ENCODE data around the gene RAB11FIP3.

RAB11FIP3 gene

DNA sequence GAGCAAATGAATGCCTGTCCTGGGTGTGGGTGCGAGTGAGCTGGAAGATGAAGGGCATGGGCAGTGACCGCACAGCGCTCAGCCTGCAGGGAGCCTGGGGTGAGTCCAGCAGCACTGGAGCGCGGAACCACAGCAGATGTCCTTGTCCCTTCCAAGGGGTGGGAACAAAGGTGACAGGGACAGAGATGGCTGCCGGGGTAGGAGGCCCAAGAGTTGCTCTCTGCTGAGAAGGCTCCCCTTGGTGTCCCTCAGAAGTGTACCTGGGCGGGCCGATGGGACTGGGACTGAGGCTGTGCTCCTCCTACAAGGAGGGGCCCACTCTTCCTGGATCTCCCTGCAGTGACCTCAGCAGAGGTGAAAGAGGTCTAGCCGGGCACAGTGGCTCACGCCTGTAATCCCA lies 36.1 kb upstream of the RAB11FIP3 start:
- in situ Hi-C loops (cut with HindIII; ENCODE audit: low sequenced_read_pairs), result no loop called here

DNA sequence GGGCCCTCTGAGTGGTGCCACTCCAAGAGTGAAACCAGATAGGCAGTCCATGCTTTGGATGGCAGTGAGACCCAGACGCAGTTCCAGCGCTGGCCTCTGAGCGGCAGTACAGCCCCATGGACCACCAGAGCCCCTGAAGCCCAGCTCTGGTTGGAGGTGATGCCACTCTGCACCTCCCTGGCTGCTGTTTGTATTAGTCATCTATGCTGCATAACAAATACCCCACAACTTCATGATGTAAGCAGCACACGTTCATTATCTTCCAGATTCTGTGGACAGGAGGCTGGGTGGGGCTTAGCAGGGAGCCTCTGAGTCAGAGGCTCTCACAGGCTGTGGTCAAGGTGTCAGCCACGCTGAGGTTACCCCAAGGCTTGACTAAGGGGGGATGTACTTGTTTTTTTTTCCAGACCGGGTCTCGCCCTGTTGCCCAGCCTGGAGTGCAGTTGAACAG lies 33.5 kb upstream of the RAB11FIP3 start:
- in situ Hi-C loops (cut with HindIII; ENCODE audit: low sequenced_read_pairs), result no loop called here

DNA sequence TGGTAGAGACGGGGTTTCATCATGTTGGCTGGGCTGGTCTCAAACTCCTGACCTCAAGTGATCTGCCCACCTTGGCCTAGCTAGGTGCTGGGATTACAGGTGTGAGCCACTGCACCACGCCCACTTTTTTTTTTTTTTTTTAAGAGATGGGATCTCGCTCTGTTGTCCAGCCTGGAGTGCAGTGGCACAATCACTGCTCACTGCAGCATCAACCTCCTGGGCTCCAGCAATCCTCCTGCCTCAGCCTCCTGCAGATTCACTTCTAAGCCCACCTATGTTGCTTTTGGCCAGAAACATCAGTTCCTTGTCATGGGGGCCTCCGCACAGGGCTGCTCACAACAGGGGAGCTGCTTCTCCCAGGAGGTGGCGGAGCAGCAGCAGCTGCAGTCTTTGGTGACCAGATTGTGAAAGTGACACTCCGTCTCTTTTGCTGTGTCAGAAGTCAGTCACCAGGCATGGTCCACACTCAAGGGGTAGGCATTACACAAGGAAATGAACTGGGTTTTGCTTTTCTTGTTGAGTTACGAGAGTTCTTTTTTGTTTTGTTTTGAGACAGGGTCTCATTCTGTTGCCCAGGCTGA lies 32.9 kb upstream of the RAB11FIP3 start:
- in situ Hi-C loops (cut with HindIII; ENCODE audit: low sequenced_read_pairs), result no loop called here

DNA sequence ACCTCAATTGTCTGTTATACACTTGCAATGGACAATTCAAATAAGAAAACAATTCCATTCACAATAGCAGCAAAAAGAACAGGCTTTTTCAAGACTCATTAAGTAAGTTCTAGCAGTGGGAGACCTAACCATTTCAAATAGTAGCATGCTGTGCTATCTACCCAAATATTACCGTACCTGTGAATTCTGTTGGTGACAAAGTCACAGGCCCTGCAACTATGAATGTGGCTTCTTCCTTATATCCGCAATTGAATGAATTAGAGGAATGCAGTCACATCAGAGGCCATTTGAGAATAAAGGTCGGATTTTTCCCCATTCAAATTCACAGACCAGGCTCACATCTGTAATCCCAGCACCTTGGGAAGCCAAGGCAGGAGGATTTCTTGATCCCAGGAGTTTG lies 29.2 kb upstream of the RAB11FIP3 start:
- in situ Hi-C loops (cut with HindIII; ENCODE audit: low sequenced_read_pairs), result no loop called here

DNA sequence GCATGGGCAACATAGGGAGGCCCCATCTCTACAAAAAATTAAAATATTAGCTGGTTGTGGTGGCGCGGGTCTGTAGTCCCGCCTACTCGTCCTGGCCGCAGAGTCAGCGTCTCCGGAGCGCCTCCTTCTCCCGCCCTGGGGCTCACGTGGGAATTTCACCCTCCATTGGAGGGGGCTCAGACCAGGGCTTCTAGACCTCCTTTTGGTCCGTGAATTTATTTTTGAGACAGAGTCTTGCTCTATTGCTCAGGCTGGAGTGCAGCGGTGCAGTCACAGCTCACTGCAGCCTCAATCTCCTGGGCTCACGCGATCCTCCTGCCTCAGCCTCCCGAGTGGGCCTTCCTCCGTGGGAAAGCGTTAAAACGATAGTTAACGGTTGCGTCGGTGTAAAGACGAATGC lies 28.8 kb upstream of the RAB11FIP3 start:
- in situ Hi-C loops (cut with HindIII; ENCODE audit: low sequenced_read_pairs), result no loop called here

DNA sequence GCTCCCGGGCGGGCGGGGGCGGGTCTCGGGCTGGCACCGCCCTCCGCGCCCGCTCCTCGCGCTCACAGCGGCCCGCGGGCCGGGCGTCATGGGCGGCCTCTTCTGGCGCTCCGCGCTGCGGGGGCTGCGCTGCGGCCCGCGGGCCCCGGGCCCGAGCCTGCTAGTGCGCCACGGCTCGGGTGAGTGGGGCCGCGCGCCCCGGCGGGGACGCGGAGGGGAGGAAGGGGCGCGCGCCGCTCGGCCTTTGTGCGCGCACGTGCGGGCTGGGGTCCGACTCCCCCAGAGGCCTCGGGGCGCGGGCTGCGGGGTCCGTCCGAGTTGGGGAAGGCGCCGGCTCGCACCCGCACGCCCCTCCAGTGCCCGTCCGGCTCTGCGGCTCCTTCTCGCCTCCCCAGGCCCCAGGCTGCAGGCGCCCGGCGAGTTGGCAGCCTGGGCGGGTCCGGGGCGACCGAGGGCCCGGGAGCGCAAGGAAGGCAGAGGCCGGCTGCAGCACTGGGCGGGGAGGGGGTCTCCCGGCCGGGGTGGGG lies 28.3 kb upstream of the RAB11FIP3 start, which contains the start of gene NME4:
NME4 (plus strand) TSS at position 65 of the 527 bp plus-strand sequence; CDS start at position 89, 24 bp downstream.
- in situ Hi-C loops (cut with HindIII; ENCODE audit: low sequenced_read_pairs), result no loop called here

DNA sequence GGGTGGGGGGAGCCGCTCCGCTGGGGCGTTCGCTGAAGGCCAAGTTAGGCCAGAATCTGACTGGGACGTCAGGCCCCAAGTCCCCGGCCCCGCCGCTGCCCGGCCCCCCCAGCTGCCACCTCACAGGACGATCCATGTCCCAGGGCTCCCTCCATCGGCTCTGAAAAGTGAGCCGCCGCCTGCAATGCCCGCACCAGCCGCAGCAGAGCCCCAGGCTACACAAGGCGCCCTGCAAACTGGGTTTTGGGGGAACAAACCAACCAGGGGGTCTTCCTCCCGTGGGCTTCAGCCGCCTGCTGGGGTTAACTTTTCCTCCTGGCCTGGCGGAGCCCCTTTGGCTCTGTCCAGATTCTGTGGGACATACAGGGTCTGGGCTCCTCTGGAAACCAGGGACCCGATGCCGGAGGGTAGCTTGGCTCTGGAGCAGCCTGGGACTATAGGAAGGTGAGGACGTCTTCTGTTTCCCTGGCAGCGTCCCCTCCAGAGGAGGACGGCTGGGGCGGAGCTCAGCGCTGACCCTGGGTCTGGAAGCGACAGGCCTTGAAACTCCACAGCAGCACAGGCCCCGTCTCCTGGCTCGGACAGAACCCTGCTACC lies 27.6 kb upstream of the RAB11FIP3 start:
- in situ Hi-C loops (cut with HindIII; ENCODE audit: low sequenced_read_pairs), result no loop called here

DNA sequence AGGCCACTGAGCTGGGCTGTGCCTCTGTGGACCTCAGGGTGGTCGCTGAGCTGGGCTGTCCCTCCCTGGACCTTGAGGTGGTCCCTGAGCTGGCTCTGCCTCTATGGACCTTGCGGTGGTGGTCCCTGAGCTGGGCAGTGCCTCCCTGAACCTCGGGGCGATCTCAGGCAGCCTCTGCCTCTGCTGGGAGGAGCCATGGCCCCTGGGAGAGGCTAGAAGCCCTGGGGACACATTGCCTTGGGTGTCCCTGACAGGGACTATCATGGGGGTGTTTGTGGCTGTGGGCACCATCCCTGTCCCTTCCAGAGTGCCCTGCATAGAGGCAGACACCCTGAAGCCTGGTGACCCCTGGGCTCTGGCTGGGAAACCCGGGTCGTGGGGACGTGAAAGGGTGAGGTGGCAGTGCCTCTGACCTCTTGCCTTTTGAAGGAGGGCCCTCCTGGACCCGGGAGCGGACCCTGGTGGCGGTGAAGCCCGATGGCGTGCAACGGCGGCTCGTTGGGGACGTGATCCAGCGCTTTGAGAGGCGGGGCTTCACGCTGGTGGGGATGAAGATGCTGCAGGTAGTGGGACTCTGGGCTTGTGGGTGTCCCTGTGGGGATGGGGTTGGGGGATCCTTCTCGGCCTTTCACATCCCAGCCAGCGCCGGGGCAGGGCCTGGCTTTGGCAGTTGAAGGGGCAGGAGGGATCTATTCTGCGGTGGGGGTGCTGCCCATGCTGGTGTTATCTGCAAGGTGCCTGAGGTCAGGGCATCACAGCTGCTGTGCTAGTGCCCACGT lies 26.7 kb upstream of the RAB11FIP3 start:
- in situ Hi-C loops (cut with HindIII; ENCODE audit: low sequenced_read_pairs), result no loop called here

DNA sequence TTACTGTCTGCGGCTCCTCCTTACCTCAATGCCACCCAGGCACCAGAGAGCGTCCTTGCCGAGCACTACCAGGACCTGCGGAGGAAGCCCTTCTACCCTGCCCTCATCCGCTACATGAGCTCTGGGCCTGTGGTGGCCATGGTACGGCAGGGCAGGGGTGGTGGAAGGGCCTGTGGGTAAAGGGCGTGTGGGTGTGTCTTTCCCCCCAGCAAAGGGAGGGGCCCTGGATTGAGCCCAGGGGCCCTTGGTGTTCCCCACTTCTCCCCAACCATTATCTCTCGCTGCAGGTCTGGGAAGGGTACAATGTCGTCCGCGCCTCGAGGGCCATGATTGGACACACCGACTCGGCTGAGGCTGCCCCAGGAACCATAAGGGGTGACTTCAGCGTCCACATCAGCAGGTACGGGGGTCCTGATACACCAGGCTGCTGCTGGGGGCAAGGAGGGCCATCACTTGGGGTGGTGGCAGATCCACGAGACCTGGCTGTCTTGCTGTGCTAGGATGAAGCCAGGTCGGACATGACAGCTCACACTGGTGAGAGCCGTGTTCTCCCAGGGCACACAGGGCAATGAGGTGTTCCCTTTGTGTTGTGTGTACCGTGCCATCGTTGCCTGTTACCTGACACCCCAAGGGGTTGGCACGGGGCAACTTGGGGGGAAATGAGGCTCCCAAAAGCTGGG lies 26.0 kb upstream of the RAB11FIP3 start:
- in situ Hi-C loops (cut with HindIII; ENCODE audit: low sequenced_read_pairs), result no loop called here

DNA sequence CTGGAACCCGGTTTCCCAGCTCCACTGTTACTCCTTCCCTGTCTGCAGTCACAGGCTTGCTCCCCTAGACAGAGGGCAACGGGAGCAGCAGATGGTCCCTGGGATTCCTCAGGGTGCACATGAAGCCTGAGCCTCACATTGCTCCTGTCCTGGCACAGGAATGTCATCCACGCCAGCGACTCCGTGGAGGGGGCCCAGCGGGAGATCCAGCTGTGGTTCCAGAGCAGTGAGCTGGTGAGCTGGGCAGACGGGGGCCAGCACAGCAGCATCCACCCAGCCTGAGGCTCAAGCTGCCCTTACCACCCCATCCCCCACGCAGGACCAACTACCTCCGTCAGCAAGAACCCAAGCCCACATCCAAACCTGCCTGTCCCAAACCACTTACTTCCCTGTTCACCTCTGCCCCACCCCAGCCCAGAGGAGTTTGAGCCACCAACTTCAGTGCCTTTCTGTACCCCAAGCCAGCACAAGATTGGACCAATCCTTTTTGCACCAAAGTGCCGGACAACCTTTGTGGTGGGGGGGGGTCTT lies 25.3 kb upstream of the RAB11FIP3 start:
- in situ Hi-C loops (cut with HindIII; ENCODE audit: low sequenced_read_pairs), result no loop called here

DNA sequence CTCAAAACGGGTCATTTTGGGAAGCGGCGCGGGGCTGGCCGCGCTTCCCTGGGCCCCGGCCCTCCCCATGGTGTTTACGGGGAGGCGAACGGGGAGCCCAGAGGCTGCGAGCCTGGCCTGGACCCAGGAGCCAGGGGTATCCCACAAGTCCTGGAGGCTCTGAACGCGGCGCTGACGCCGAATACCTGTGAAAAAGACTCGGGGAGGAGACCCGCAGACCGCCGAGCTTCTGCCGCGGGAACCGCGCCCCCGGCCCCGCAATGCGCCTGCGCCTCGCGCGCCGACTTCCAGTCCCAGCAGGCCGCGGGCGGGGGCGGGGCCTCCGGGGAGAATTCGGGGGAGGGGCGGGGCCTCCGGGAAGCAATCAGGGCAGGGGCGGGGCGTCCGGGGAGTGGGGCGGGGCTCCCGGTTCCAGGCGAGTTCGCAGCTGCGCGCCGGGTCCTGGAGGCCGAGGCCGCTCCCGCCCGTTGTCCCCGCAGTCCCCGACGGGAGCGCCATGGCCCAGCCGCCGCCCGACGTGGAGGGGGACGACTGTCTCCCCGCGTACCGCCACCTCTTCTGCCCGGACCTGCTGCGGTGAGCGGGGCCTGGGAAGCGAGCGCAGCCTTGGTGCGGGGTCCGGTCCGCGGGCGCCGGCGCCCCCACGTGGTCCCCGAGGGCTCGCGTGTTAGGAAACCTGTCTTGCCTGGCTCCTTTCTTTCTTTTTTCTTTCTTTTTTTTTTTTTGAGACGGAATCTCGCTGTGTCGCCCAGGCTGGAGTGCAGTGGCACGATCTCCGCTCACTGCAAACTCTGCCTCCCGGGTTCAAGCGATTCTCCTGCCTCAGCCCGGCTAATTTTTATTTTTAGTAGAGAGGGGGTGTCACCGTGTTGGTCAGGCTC lies 23.7 kb upstream of the RAB11FIP3 start, which contains the start of gene DECR2:
DECR2 (plus strand) TSS at position 418 of the 881 bp plus-strand sequence; CDS start at position 497, 79 bp downstream.
- in situ Hi-C loops (cut with HindIII; ENCODE audit: low sequenced_read_pairs), result no loop called here

DNA sequence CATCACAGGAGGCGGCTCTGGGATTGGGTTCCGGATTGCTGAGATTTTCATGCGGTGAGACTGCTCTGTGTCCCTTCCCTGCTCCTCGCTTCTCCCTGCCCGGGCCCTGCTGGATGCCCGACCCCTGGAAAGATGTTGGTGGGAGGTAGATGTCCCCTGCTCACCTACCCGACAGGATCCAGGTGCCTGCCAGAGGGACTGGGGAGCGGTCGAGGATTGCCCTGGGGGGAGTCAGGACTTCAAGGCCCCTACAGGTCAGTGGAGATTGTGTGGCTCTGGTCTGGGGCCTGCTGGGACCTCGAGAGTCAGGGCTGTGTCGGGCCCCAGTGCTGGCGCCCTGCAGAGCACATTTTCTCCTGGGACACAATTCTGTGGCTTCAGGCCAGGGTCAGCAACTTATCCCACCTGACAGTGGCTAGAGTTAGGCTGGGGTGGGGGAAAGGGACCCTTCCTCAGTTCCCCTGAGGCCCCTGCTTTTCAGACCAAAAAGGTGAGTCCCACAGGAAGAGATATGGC lies 20.4 kb upstream of the RAB11FIP3 start:
- in situ Hi-C loops (cut with HindIII; ENCODE audit: low sequenced_read_pairs), result no loop called here

DNA sequence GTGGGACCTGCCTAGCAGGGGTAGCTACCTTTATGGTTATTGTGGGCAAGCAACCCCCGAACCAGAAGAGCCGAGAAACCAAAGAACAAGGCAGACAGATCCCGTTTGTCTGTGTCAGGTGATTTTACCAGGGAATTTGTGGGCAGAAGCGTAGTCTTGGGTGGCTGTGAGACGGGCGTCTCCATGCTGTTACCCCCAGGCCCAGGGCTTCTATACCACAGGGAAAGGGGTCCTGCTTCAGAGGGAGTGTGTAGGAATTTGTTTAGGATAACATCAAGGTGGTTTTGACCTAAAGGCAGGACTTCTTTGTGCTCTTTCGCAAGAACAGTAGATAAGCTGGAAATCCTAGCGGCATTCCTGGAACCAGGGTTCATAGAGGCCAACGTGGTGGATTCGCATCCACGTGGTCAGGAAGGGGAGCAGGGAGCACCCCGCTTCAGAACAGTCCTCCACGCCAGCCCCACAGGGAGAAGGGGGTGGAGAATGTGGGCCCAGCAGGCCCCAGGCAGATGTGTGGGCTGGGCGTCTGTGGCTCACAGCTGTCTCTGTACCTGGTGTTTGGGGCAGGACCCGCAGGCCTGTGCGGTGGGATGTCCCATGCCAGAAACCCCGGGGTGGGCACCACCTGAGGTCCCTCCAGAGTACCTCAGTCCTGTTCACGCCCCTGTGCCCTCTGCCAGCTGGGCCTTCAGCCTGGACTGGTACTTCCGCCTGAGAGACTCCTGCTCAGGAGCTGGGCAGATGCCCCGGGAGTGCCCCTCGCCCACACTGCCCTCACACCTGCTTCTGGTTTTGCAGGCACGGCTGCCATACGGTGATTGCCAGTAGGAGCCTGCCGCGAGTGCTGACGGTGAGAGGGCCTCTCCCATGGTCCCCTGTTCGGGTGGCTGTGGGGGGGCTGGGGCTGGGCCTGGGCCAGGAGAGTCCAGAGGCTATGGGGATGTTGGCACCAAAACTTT lies 19.6 kb upstream of the RAB11FIP3 start:
- in situ Hi-C loops (cut with HindIII; ENCODE audit: low sequenced_read_pairs), result no loop called here

DNA sequence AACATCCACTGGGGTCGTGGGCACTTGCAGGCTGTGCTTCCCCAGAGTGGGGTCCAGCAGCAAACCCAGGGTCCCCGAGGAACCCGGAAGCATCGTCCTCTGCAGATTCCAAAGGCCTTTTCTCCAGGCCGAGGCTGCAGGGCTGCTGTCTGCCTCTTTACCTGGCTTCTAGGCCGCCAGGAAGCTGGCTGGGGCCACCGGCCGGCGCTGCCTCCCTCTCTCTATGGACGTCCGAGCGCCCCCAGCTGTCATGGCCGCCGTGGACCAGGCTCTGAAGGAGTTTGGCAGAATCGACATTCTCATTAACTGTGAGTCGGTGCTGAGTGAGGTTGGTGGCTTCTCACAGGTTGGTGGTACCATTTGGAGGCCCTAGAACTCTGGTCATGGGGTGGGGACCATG lies 18.2 kb upstream of the RAB11FIP3 start:
- in situ Hi-C loops (cut with HindIII; ENCODE audit: low sequenced_read_pairs), result no loop called here

DNA sequence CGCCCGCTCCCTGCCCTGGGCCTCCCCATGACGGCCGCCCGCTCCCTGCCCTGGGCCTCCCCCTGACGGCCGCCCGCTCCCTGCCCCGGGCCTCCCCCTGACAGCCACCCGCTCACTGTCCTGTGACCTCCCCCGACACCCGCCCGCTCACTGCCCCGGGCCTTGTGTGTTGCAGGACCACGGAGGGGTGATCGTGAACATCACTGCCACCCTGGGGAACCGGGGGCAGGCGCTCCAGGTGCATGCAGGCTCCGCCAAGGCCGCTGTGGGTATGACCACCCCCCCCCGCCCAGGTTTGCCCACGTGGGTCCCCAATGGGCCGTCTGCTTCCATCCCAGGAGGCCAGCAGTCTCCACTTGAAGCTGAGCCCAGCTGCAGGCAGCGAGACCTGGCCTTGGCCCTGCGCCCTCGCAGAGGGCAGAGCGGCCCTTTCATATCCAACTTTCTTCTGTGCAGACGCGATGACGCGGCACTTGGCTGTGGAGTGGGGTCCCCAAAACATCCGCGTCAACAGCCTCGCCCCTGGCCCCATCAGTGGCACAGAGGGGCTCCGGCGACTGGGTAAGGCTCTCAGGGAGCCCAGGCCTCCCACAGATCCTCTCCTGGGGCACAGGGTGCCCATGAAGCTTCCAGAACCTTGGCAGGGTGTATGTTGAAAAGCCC lies 14.8 kb upstream of the RAB11FIP3 start:
- in situ Hi-C loops (cut with HindIII; ENCODE audit: low sequenced_read_pairs), result no loop called here

DNA sequence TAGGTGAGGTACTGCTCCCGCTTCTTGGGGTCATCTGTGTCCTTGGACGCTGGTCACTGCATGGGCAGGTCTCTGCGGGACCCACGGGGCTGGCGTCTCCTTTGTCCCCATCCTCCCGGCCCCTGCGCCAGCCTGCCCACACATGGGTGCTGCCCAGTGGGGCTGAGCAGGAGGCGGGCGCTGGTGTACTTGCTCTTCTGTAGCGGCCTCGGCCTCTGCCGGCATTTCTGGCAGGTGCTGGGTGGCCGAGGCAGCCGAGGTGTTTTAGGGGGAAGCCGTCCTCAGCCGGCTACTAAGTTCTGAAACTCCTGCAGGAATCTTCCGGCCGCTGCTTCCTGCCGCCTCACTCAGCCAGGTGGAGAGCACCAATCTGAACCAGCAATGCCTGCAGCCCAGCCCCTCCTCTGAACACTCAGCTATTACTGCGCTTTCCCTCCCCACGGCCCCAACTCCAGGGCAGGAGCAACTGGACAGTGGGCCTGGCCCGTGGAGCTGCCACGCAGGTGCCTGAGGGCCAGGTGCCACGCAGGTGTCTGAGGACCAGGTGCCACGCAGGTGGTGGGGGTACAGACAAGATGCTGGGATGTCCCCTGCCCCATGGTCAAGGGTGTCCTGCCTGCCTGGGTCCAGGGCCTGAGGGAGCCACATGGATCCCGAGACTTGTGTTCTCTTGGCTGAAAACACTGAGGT lies 13.7 kb upstream of the RAB11FIP3 start:
- in situ Hi-C loops (cut with HindIII; ENCODE audit: low sequenced_read_pairs), result no loop called here

DNA sequence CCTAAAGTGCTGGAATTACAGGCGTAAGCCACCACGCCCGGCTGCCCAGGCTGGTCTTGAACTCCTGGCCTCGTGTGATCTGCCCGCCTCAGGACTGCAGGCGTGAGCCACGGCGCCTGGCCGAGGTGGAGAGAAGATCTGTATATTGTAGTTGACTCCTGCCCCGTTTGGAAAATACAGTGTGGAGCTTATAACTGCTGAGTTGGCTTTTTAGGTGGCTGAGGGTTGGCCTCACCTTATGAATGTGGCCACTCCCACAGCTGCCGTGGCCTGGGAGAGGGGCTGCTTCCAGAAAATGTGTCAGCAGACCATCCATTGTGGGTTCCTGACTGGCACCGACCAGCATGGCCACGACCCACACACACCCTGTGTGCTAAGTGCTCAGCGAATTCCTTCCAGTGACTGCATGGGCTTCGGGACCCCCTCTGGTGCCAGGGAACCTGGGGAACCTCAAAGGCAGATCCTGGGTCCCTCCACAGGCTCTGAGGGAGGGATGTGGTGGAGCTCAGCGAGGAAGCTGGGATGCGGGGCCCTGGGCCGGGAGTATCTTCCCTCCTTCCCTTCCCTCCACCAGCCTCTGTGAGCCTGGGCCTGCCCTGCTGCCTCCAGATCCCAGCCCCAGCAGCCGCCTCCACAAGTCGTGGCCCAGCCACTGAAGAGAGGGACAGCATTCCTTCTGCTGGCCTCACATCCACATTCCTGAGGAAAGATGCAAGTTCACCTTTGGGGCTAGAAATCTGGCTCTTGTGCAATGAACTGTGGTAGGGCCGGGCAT lies 10.9 kb upstream of the RAB11FIP3 start:
- in situ Hi-C loops (cut with HindIII; ENCODE audit: low sequenced_read_pairs), result no loop called here
